ENCODE data around the gene INO80B.

- TF ChIP-seq, protein P1, sequence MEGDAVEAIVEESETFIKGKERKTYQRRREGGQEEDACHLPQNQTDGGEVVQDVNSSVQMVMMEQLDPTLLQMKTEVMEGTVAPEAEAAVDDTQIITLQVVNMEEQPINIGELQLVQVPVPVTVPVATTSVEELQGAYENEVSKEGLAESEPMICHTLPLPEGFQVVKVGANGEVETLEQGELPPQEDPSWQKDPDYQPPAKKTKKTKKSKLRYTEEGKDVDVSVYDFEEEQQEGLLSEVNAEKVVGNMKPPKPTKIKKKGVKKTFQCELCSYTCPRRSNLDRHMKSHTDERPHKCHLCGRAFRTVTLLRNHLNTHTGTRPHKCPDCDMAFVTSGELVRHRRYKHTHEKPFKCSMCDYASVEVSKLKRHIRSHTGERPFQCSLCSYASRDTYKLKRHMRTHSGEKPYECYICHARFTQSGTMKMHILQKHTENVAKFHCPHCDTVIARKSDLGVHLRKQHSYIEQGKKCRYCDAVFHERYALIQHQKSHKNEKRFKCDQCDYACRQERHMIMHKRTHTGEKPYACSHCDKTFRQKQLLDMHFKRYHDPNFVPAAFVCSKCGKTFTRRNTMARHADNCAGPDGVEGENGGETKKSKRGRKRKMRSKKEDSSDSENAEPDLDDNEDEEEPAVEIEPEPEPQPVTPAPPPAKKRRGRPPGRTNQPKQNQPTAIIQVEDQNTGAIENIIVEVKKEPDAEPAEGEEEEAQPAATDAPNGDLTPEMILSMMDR (IDR thresholded peaks at IDR 0.05): no peak
- TF ChIP-seq, protein P2, sequence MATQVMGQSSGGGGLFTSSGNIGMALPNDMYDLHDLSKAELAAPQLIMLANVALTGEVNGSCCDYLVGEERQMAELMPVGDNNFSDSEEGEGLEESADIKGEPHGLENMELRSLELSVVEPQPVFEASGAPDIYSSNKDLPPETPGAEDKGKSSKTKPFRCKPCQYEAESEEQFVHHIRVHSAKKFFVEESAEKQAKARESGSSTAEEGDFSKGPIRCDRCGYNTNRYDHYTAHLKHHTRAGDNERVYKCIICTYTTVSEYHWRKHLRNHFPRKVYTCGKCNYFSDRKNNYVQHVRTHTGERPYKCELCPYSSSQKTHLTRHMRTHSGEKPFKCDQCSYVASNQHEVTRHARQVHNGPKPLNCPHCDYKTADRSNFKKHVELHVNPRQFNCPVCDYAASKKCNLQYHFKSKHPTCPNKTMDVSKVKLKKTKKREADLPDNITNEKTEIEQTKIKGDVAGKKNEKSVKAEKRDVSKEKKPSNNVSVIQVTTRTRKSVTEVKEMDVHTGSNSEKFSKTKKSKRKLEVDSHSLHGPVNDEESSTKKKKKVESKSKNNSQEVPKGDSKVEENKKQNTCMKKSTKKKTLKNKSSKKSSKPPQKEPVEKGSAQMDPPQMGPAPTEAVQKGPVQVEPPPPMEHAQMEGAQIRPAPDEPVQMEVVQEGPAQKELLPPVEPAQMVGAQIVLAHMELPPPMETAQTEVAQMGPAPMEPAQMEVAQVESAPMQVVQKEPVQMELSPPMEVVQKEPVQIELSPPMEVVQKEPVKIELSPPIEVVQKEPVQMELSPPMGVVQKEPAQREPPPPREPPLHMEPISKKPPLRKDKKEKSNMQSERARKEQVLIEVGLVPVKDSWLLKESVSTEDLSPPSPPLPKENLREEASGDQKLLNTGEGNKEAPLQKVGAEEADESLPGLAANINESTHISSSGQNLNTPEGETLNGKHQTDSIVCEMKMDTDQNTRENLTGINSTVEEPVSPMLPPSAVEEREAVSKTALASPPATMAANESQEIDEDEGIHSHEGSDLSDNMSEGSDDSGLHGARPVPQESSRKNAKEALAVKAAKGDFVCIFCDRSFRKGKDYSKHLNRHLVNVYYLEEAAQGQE (IDR thresholded peaks at IDR 0.05; ENCODE audit: insufficient read depth in 1 of 2, low read depth in 2 of 2, low read length in 1 of 2): no peak
These were observed 47.2 kb upstream of the INO80B start for GRCh38 chr2:74407682-74408081.
